Dendritic cell treated with granulocyte-macrophage colony-stimulating factor and Interleukin-4, amounts not matched to agents 40 ng/mL and 50 ng/mL, for 4 days (primary cell): ENCODE results near the gene DAP.
"Not testable (repeated sequence)": the region's sequence is repeated elsewhere in the genome, so short reads cannot be mapped to it uniquely, and the experiment has no call there.

Source experiments
- H3K27ac Mint-ChIP-seq: one replicate; pipeline ENCODE4 v1.8.0; 2022; ENCODE audit warnings: mild to moderate bottlenecking, mixed read lengths
- H3K27me3 Mint-ChIP-seq: one replicate; pipeline ENCODE4 v1.8.0; 2022; ENCODE audit warnings: mild to moderate bottlenecking, mixed read lengths
- H3K36me3 Mint-ChIP-seq: one replicate; pipeline ENCODE4 v1.8.0; 2022; ENCODE audit warnings: low read depth, mixed read lengths
- H3K4me1 Mint-ChIP-seq: one replicate; pipeline ENCODE4 v1.8.0; 2022; ENCODE audit warnings: low read depth, mixed read lengths
- H3K4me3 Mint-ChIP-seq: one replicate; pipeline ENCODE4 v1.8.0; 2022; ENCODE audit warnings: mild to moderate bottlenecking, moderate library complexity, mixed read lengths
- H3K9me3 Mint-ChIP-seq: one replicate; pipeline ENCODE4 v1.8.0; 2022; ENCODE audit warnings: mixed read lengths
- intact Hi-C: fragments of 100-400 bp; cut with micrococcal nuclease; formaldehyde crosslinking; loops from one replicate; pipeline ENCODE4 v1.15.0; 2022

DAP gene

GRCh38 chr5:10761185-10761932 is at the start of gene DAP:
Gene DAP, minus strand, starts transcription at chr5:10761234. Its CDS starts 166 bp downstream, at chr5:10761068.
- peak within 1 kb of the TSS; percentile 90 for H3K27ac Mint-ChIP-seq
- peaks cover 75% of the 10 kb centered on the region for H3K4me1 Mint-ChIP-seq
- H3K9me3 Mint-ChIP-seq, result no peaks in the 10 kb centered on the region
- H3K4me3 Mint-ChIP-seq, result peak within 1 kb of the TSS; percentile 91
- intact Hi-C loops, result loop anchor here (5.0 to 10.0 kb wide), 3 partner anchors 91 to 317 kb away; partner anchors contain the start of gene ROPN1L
- H3K27me3 Mint-ChIP-seq, result no peaks in the 10 kb centered on the region
- H3K36me3 Mint-ChIP-seq, result peaks cover 39% of the 10 kb centered on the region

DNA sequence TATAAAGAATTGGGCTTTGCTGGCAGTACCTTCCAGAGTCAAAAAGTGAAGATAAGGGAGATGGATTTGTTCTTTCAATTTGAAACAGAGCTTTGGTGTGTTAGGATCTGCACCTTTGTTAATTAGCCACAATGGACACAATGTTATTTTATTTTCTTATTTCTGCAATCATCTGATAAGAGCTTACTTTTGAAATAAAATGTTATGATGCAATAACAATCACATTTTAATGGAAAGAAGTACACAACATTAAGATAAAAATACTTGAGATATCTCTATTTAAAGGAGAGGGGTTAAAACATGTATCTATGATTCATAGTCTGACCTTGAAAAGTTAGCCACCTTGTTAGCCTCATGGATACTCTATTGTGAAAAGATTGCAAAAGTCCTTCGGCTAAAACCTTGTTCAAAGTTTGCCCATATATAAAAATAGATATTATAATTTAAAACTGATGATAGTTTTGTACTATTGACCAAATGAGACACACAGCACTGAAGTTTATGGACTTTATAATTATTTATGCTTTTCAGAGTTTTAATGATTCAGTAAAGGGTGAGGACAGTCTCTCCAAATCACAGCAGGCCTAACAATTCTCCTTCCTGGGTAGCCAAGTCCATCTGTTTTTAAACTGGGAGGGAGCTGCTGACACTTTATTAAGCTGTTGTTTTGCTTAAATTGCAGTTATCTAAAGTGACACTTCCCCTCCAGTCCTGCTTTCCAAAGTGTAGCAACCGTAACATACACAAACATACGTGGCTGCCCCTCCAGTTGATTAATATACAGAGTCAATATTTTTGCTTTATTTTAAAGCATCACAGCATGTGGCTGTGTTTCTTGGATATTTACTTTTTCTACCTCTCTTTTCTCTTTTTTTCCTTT is 47.6 kb upstream of the DAP start:
- peaks cover 11% of the 10 kb centered on the region for H3K4me1 Mint-ChIP-seq
- intact Hi-C loops, result no loop called here
- H3K27me3 Mint-ChIP-seq, result peaks cover 1% of the 10 kb centered on the region
- H3K36me3 Mint-ChIP-seq, result no peaks in the 10 kb centered on the region
- H3K9me3 Mint-ChIP-seq, result peaks cover 17% of the 10 kb centered on the region
- H3K4me3 Mint-ChIP-seq, result no peak overlapping the region
- peak overlapping the region; percentile 72 for H3K27ac Mint-ChIP-seq

DNA sequence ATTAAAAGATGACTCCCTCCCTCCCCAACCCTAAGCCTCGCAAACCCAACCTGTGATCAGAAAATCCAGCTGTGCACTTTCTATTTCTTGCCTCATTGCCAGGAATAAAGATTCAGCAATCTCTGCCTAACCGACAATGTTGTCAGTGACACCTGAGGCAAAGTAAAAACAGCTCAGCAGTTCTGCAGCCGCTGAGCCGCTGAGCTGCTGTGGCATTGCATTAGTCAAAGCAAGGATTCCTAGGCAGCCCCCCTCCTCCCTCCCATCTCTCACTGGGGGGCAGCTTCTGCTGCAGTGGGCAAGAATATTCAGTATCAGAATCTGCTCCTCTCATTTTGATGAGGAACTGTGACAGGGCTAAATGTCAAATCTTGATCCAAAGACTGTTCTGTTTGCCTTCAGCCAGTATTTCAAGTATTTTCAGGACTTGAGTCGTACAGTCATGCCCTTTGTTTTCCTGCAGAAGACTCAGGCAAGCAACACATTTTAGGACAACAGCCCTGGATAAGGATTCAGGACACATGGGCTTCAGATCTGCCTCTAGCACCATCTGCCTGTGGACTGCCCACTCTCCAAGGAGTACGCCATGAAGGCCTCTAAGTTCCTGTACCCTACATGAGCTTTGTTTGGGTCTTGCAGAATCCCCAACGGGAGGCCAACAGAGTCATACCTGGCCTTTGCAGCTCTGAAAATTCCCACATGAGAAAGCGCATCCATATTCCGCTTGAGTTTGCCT is 41.1 kb upstream of the DAP start:
- H3K27me3 Mint-ChIP-seq, result no peaks in the 10 kb centered on the region
- H3K4me3 Mint-ChIP-seq, result no peak overlapping the region
- intact Hi-C loops, result no loop called here
- H3K4me1 Mint-ChIP-seq, result peaks cover 17% of the 10 kb centered on the region
- H3K27ac Mint-ChIP-seq, result no peak overlapping the region
- H3K9me3 Mint-ChIP-seq, result peaks cover 17% of the 10 kb centered on the region
- no peaks in the 10 kb centered on the region for H3K36me3 Mint-ChIP-seq

- H3K36me3 Mint-ChIP-seq, result no peaks in the 10 kb centered on the region
- H3K27me3 Mint-ChIP-seq, result no peaks in the 10 kb centered on the region
- intact Hi-C loops, result no loop called here
- no peak overlapping the region for H3K4me3 Mint-ChIP-seq
- no peak overlapping the region for H3K27ac Mint-ChIP-seq
- peaks cover 13% of the 10 kb centered on the region for H3K9me3 Mint-ChIP-seq
- H3K4me1 Mint-ChIP-seq, result peaks cover 26% of the 10 kb centered on the region
These were observed 39.8 kb upstream of the DAP start for GRCh38 chr5:10800852-10801251.

DNA sequence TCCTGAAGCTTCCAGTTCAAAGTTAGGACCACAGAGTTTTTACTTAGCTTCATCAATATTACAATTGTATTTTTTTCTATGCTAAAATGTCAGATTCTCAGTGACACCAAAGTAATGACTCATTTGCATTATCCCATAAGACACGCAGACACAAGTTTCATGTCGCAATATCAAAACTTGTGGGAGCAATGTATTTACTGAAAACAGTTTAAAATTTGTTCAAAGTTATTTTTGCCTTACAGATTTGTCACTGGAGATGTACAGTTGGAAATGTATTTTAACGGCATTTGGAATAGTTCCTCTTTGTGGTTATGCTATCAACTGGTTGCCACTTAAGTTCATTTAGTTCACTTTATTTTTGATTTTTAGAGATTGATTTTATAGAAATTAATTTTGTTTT is 36.2 kb upstream of the DAP start:
- no peak overlapping the region for H3K4me3 Mint-ChIP-seq
- no peaks in the 10 kb centered on the region for H3K27me3 Mint-ChIP-seq
- no peaks in the 10 kb centered on the region for H3K36me3 Mint-ChIP-seq
- H3K27ac Mint-ChIP-seq, result no peak overlapping the region
- H3K4me1 Mint-ChIP-seq, result peaks cover 36% of the 10 kb centered on the region
- H3K9me3 Mint-ChIP-seq, result no peaks in the 10 kb centered on the region
- intact Hi-C loops, result no loop called here

DNA sequence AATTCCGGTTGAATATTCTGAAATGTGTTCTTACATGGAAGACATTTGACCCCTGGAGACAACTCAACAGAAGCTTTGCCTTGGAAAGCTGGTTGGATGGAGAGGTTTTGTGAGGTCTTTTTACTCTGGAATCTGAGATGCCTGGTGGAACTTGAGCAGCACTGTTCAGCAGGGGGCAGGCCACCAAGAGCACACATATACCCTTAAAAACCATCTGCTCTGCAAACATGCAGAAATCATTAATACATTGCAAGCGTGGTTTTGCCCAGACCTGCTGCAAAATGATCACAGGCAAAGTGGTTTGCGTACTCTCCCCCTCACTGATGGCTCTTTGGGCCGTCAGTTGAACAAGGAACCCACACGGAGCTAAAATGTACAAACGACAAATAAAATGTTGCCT is 32.8 kb upstream of the DAP start:
- Mint-ChIP-seq H3K36me3 (no peaks in the 10 kb centered on the region), H3K27me3 (no peaks in the 10 kb centered on the region), H3K4me3 (no peak overlapping the region), H3K4me1 (peaks cover 20% of the 10 kb centered on the region), H3K27ac (no peak overlapping the region), H3K9me3 (no peaks in the 10 kb centered on the region)
- intact Hi-C loops, result no loop called here

GRCh38 chr5:10792336-10792735 is 31.3 kb upstream of the DAP start:
- no peaks in the 10 kb centered on the region for H3K36me3 Mint-ChIP-seq
- H3K4me3 Mint-ChIP-seq, result no peak overlapping the region
- no peaks in the 10 kb centered on the region for H3K9me3 Mint-ChIP-seq
- no peak overlapping the region for H3K27ac Mint-ChIP-seq
- no peaks in the 10 kb centered on the region for H3K27me3 Mint-ChIP-seq
- H3K4me1 Mint-ChIP-seq, result peaks cover 20% of the 10 kb centered on the region
- intact Hi-C loops, result no loop called here

- Mint-ChIP-seq H3K4me3 (no peak overlapping the region), H3K36me3 (no peaks in the 10 kb centered on the region), H3K27ac (no peak overlapping the region), H3K27me3 (no peaks in the 10 kb centered on the region), H3K9me3 (no peaks in the 10 kb centered on the region), H3K4me1 (peaks cover 11% of the 10 kb centered on the region)
- intact Hi-C loops, result no loop called here
These were observed 28.7 kb upstream of the DAP start for GRCh38 chr5:10789726-10790125.

DNA sequence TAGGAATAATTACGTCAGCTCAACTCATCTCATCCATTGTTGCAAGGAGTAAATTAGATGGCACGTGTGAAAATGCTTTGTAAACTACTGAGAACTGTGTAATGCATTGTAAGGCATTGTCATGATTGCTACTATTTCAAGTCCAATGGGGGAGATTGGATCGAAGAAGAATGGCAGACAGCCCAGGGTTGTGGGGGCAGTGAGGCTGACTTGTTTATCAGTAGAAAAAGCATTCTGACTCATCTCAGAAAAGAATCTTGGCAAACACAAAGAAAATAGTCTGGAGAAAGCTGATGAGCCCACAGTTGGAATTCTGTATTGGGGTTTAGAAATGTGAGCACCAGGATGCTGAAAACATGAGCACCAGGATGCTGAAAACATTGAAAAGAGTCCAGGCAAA is 28.0 kb upstream of the DAP start:
- Mint-ChIP-seq H3K27ac (no peak overlapping the region), H3K4me3 (no peak overlapping the region), H3K27me3 (no peaks in the 10 kb centered on the region), H3K9me3 (no peaks in the 10 kb centered on the region), H3K36me3 (no peaks in the 10 kb centered on the region), H3K4me1 (peaks cover 11% of the 10 kb centered on the region)
- intact Hi-C loops, result no loop called here

DNA sequence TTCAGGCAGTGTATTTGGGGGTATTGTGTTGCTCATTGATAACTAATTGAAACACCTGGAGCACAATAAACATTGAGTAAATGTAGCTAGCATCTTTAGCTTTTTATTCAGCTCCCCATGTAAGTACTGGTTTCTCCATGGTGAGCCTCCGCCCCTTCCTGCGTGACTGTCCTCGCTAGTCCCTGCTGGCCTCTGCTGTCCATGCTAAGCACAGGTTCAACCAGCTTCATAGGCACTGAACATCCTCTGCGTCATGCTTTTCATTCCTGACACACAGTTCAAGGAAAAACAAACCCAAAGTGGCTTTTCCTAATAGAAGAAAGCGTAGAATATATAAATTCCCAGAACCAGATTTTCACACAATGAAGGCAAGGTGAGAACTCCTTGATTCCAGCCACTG is 27.3 kb upstream of the DAP start:
- H3K27ac Mint-ChIP-seq, result no peak overlapping the region
- no peaks in the 10 kb centered on the region for H3K36me3 Mint-ChIP-seq
- H3K4me3 Mint-ChIP-seq, result no peak overlapping the region
- no peaks in the 10 kb centered on the region for H3K9me3 Mint-ChIP-seq
- H3K27me3 Mint-ChIP-seq, result no peaks in the 10 kb centered on the region
- intact Hi-C loops, result no loop called here
- H3K4me1 Mint-ChIP-seq, result peaks cover 8% of the 10 kb centered on the region

GRCh38 chr5:10786835-10787234 is 25.8 kb upstream of the DAP start:
- H3K27ac Mint-ChIP-seq, result no peak overlapping the region
- H3K27me3 Mint-ChIP-seq, result no peaks in the 10 kb centered on the region
- H3K9me3 Mint-ChIP-seq, result no peaks in the 10 kb centered on the region
- intact Hi-C loops, result no loop called here
- no peak overlapping the region for H3K4me3 Mint-ChIP-seq
- H3K4me1 Mint-ChIP-seq, result peaks cover 7% of the 10 kb centered on the region
- H3K36me3 Mint-ChIP-seq, result no peaks in the 10 kb centered on the region

GRCh38 chr5:10780208-10780607 is 19.2 kb upstream of the DAP start:
- H3K27me3 Mint-ChIP-seq, H3K36me3 Mint-ChIP-seq, intact Hi-C loops, H3K4me3 Mint-ChIP-seq, H3K27ac Mint-ChIP-seq, H3K9me3 Mint-ChIP-seq: not testable (repeated sequence)
- peaks cover 25% of the 10 kb centered on the region for H3K4me1 Mint-ChIP-seq

DNA sequence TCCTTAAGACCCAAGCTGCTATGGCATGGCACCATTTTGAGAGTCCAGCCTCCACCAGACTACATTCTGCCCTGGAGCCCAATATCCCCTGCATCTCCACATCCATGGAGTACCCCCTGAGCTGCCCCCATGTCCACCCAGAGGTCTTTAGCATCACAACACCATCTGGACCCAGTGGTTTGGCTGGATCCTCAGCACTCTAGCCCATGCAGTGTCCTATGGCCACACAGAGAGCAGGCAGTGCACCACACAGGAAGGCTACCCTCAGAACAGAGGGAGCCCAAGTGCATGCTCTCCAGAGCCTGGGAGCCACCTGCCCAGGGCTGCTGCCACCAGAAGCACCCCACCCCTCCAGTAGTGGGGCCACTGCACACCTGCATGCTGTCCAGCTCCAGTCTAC is 18.6 kb upstream of the DAP start:
- Mint-ChIP-seq H3K4me3 (no peak overlapping the region), H3K9me3 (peaks cover 8% of the 10 kb centered on the region), H3K27me3 (no peaks in the 10 kb centered on the region), H3K4me1 (peaks cover 25% of the 10 kb centered on the region), H3K36me3 (no peaks in the 10 kb centered on the region), H3K27ac (no peak overlapping the region)
- intact Hi-C loops, result no loop called here
